GM10266 (cell line): ENCODE results near the gene INPP5B.

Source experiments
- DNase-seq: peaks from one replicate; pipeline ENCODE4 v3.0.0; 2012; ENCODE audit errors: extremely low spot score
- TF ChIP-seq, protein P1 (sequence below): IDR thresholded peaks from 2 replicates; pipeline ENCODE4 v1.5.1; 2012; ENCODE audit warnings: mild to moderate bottlenecking, low read depth; ENCODE audit not compliant: control insufficient read depth, insufficient read depth; ENCODE audit errors: missing control alignments

Gene INPP5B

DNA sequence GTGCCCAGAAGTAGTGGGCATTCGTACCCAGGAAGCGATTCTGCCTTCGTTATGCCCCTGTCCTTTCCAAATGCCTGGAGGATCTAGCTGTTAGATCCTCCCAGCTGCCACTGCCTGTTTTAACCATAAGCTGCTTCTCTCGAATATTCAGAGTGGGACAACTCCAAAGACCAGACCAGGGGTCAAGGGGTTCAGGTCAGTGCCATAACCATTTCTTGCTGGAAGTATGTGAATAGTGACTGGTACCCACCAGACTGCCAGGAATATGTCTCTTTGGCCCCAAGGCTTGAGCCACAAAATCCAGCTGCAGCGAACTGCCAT, 86.5 kb downstream of the INPP5B start:
- TF ChIP-seq, protein P1, sequence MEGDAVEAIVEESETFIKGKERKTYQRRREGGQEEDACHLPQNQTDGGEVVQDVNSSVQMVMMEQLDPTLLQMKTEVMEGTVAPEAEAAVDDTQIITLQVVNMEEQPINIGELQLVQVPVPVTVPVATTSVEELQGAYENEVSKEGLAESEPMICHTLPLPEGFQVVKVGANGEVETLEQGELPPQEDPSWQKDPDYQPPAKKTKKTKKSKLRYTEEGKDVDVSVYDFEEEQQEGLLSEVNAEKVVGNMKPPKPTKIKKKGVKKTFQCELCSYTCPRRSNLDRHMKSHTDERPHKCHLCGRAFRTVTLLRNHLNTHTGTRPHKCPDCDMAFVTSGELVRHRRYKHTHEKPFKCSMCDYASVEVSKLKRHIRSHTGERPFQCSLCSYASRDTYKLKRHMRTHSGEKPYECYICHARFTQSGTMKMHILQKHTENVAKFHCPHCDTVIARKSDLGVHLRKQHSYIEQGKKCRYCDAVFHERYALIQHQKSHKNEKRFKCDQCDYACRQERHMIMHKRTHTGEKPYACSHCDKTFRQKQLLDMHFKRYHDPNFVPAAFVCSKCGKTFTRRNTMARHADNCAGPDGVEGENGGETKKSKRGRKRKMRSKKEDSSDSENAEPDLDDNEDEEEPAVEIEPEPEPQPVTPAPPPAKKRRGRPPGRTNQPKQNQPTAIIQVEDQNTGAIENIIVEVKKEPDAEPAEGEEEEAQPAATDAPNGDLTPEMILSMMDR, result no peak
- DNase-seq, result no peak

DNA sequence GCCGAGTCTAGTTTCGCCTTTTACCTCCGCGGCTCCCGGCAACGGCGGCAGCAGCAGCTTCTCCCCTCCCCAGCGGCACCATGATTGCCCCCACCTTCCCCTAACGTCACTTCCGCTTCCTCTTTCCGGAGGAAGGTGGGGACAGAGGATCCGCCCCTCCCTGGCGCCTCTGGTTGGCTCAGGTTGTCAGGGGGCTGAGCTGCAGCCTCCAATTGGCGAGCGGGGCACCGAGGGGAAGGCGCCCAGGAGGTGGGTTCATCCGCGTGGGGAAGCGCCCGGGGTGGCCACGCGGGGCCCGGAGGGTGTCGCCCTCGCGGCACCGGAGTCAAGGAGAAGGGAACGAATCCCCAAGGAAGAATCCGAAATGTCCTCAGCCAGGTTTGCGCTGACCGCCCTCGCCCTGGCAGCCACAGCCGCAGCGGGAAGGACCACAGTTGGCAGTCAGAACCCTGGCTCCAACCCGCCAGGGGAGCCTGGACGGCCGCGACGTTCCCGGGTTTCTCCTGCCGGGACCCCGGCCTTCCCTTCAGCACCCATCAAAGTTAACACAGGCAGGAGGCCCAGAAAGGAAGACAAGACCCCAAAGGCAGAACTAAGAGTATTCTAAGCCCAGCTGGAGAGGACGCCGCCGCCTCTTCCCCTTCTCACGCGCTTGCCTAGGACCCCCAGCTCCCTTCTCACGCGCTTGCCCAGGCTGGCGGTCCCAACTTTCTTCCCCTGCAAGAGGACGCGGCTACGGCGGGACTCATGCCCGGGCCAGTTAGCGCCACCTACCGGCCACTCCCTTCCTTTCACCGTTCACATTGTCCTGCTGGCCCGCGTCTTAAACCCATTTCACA, 87.1 kb downstream of the INPP5B start, which contains the start of gene MTF1:
MTF1 (minus strand) TSS at position 86 of the 839 bp plus-strand sequence. CDS start 1,934 bp downstream, outside the sequence.
- peak; percentile 97 for DNase-seq
- TF ChIP-seq, protein P1, result peak; percentile 92

DNA sequence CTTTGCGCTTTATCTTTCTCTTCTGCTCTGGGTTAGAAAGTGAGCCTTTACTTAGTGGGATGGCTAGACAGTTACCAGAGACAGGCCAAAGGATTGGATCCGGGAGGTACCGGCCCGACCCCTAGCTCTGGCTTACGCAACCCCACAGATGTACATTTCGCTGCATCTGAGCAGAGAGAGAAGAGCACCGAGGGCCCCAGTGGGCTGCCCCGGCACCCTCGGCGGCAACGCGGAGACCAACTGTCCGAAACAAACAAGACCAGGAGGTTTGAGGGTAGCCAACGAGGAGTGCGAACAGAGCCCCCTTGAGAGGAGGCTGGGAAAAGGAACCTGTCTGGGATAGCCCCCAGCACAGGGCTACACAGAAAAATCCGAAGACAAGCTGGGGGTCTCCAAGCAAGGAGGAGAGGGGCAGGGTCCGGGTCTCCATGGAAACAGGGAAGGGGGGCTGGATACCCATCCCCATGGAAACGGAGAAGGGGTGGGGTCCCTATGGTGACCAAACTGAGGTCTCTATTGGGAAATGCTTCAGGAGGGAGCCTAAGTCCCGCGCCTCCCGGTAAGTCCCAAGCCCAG, 87.8 kb downstream of the INPP5B start:
- peak; percentile 15 for DNase-seq
- TF ChIP-seq, protein P1, result no peak

DNA sequence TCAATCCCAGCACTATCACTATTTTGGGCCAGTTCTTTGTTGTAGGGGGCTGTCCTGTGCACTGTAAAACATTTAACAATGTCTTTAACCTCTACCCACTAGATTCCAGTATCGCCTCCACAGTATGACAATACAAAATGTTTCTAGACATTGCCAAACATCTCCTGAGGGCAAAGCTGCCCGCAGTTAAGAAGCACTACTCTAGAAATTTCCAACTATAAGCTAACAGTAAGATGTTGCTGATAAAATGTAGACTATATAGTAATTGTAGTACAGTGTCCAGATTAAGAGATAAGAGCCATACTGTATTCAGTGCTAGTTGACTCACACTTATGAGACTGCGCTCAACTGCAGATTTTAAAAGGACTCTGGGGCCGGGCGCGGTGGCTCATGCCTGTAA, 92.4 kb downstream of the INPP5B start:
- TF ChIP-seq, protein P1, result no peak
- DNase-seq, result no peak

DNA sequence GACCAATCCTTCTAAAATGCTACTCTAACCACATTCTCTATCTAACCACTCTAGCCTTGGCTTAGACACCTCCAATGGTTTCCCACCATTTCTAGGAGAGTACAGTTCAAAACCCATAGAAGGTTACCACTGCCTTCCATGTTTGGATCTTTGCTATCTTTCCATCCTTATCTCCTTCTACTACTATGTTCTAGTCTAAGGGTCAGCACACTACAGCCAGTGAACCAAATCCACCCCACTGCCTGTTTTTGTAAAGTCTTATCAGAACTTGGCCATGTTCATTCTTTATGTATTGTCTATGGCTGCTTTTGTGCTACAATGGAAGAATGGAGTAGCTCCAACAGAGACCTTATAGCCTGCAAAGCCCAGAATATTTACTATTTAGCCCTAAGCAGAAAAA, 93.7 kb downstream of the INPP5B start:
- DNase-seq, result no peak

DNA sequence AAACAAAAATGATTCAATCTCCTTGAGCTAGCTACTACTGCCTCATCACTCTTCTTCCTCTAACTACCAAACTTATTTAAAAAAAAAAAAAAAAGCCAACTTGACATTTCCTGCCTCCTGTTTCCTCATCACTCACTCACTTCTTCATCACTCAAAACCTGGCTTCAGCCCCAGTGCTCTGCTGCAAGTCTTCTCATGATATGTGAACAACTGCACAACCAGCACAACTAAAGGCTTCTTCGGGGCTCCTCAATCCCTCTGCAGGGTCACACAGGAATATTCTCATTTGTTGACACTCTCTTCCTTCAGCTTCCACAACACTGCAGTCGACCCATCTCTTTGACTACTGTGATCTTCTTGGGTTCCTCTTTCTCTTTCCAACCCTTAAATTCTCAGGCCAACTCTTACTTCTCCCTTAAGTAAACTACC, 95.1 kb downstream of the INPP5B start:
- TF ChIP-seq, protein P1, result no peak
- no peak for DNase-seq

More for the DNA sequence above, 93.7 kb downstream of the INPP5B start:
- TF ChIP-seq, protein P1, result no peak

DNA sequence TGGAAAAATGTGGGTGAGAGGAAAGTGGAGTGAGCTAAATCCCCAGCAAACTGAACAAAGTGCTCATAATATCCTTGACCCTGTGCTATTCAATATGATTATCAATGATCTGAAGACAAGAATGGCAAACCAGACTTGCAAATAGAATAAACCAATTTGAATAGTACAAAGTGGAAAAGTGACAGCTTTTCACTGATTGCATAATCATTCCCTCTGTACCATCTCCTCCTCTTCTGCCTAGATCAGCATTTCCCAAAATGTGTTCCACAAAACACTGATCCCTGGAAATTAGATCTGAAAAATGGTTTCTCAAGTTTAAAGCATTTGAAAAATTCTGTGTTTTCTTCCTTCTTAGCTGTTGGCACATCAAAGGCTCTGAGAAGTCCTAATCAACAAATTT, 95.6 kb downstream of the INPP5B start:
- DNase-seq, result no peak
- TF ChIP-seq, protein P1, result no peak
